22Rv1 (cell line): ENCODE measurements around the gene C1orf167.

Experiments used
- ZFX ChIP-seq: fragments of 450-650 bp; IDR thresholded peaks from 2 replicates; pipeline ENCODE4 v1.6.1; 2017; ENCODE audit warnings: antibody characterized with exemption, borderline replicate concordance
- TF ChIP-seq, protein P1 (sequence below): fragments of 450-650 bp; IDR thresholded peaks from 2 replicates; pipeline ENCODE4 v1.5.1; 2017; ENCODE audit warnings: mild to moderate bottlenecking

DNA sequence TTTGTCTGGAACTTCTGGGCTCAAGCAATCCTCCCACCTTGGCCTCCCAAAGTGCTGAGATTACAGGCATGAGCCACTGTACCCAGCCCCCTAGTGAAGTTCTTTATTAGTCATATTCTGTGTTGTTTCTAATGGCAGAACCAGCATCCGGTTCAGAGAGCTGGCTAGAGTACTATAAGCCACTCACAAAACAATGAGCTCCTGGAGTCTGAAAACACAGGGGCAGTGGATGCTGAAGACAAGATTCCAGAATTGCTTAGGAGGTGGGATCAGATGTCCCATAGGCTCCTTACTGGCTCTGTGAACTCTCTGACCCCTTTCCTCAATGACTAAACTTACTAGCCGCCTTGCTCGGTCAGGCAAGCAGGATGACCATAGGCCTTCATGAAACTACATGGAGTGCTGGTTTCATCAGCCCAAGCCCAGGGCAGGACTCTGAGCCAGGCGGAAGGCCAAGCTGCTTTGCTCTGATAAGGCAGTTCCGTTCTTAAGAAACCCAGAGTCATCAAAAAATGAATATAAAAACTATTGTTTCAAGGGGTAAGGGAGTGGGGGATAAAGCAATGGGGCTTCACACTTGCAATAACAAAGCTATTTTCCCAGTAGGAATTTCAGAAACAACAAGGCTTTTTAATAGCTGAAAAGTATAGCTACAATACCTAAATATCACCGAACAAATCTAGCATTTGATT lies 35.7 kb downstream of the C1orf167 start:
- TF ChIP-seq, protein P1, sequence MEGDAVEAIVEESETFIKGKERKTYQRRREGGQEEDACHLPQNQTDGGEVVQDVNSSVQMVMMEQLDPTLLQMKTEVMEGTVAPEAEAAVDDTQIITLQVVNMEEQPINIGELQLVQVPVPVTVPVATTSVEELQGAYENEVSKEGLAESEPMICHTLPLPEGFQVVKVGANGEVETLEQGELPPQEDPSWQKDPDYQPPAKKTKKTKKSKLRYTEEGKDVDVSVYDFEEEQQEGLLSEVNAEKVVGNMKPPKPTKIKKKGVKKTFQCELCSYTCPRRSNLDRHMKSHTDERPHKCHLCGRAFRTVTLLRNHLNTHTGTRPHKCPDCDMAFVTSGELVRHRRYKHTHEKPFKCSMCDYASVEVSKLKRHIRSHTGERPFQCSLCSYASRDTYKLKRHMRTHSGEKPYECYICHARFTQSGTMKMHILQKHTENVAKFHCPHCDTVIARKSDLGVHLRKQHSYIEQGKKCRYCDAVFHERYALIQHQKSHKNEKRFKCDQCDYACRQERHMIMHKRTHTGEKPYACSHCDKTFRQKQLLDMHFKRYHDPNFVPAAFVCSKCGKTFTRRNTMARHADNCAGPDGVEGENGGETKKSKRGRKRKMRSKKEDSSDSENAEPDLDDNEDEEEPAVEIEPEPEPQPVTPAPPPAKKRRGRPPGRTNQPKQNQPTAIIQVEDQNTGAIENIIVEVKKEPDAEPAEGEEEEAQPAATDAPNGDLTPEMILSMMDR, result no peak
- TF ChIP-seq ZFX, result no peak
